Measurements from ENCODE around the gene SQSTM1. TPM values are rescaled to one million over a fixed set of nuclear protein-coding genes. Genes with fewer than 3 reads are reported as not detected.

Gene SQSTM1
- total and polyA plus RNA-seq, 2 donors (not counting 1 experiment from before 2014, with no cell fraction given): 72.2 to 400 TPM

DNA sequence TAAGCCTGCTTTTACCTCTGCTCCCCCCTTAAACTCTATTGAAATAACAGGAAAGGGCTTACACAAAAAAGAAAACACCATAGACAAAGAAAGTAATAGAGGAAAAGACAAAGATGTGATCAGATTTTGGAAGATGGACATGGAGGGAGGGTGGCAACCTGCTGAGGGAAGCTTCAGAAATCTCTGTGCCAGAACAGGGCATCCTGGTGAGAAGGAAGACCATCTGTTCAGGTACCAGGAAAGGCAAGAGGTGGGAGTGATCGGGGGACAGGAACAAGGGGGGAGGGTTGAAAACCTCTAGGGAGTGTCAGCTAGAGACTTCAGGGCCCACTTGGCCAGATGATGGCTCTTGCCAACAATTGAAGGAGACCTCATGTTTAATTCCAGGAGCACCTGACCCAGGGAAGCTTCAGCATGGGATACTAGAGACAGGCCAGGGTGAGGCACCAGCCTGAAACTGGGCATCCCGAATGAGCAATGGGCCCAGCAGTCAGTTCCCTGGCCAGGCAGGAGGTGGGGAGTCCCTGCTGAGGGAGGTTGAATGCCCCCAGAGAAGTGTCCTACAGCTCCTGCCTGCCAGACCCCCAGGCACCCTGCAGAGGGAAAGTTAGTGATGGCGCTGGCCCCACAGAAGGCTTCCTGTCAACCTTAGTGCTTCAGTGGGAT lies 8.2 kb downstream of the SQSTM1 start:
- Histone ChIP-seq H3K4me1 (ENCODE audit: control insufficient read depth in 2 of 2, insufficient read depth in 2 of 2, low read length in 2 of 2) (no peaks in the 10 kb centered on the region), H3K36me3 (replicated peaks in 1 of 2; ENCODE audit: control extremely low read depth in 1 of 2, control insufficient read depth in 1 of 2, extremely low read depth in 1 of 2, insufficient read depth in 2 of 2, low read length in 1 of 2) (peaks cover 4 to 86% of the 10 kb centered on the region in 2 experiments), H3K9me3 (ENCODE audit: control extremely low read depth in 1 of 3, control insufficient read depth in 2 of 3, insufficient read depth in 1 of 3, low read length in 2 of 3) (no peaks in the 10 kb centered on the region), H3K4me3 (ENCODE audit: control extremely low read depth in 1 of 5, extremely low read depth in 1 of 5, insufficient read depth in 1 of 5, low read depth in 2 of 5, low read length in 4 of 5) (no peak overlapping the region), H3K4me2 (replicated peaks; ENCODE audit: low read depth, low read length, poor library complexity, severe bottlenecking) (no peak overlapping the region), H2AFZ (ENCODE audit: insufficient read depth, low read depth, low read length, poor library complexity, severe bottlenecking) (no peak overlapping the region), H4K20me1 (ENCODE audit: control insufficient read depth, insufficient read depth, low read length, poor library complexity, severe bottlenecking) (peaks cover 75% of the 10 kb centered on the region), H3K9ac (ENCODE audit: low read length) (no peak overlapping the region), H3K27ac (ENCODE audit: low read length in 2 of 2) (peak overlapping the region in 1 of 2 donors; percentile 36), H3K27me3 (replicated peaks in 1 of 4; ENCODE audit: control extremely low read depth in 1 of 4, control insufficient read depth in 3 of 4, insufficient read depth in 4 of 4, low read length in 3 of 4) (no peaks in the 10 kb centered on the region), H3K79me2 (ENCODE audit: control insufficient read depth, insufficient read depth, low read length) (peaks cover 34% of the 10 kb centered on the region)
- TF ChIP-seq, protein P1, sequence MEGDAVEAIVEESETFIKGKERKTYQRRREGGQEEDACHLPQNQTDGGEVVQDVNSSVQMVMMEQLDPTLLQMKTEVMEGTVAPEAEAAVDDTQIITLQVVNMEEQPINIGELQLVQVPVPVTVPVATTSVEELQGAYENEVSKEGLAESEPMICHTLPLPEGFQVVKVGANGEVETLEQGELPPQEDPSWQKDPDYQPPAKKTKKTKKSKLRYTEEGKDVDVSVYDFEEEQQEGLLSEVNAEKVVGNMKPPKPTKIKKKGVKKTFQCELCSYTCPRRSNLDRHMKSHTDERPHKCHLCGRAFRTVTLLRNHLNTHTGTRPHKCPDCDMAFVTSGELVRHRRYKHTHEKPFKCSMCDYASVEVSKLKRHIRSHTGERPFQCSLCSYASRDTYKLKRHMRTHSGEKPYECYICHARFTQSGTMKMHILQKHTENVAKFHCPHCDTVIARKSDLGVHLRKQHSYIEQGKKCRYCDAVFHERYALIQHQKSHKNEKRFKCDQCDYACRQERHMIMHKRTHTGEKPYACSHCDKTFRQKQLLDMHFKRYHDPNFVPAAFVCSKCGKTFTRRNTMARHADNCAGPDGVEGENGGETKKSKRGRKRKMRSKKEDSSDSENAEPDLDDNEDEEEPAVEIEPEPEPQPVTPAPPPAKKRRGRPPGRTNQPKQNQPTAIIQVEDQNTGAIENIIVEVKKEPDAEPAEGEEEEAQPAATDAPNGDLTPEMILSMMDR (IDR thresholded peaks at IDR 0.05): no peak
- TF ChIP-seq EZH2 (IDR thresholded peaks at IDR 0.05; ENCODE audit: borderline replicate concordance, insufficient read depth, low read depth, low read length, poor library complexity, severe bottlenecking): no peak
- Mint-ChIP-seq H3K9me3 (ENCODE audit: insufficient read depth) (no peaks in the 10 kb centered on the region), H3K4me3 (no peak overlapping the region), H3K4me1 (peaks cover 13% of the 10 kb centered on the region), H3K27me3 (no peaks in the 10 kb centered on the region), H3K27ac (peak overlapping the region; percentile 24)
- POLR2A ChIA-PET: interaction anchor here (1.0 kb wide), 1 partner anchor 8 kb away, joined by 4 read pairs; the partner anchor contains the start of gene SQSTM1
- 93% methylated on average over 2 of the region's 3 CpGs for WGBS (ENCODE audit: insufficient coverage)
- no peak for DNase-seq
- intact Hi-C loops (cut with micrococcal nuclease): no loop called here
- ATAC-seq (ENCODE audit: low read depth): no peak
- CTCF ChIA-PET: interaction anchor here (0.8 kb wide), 1 partner anchor 78 kb away, joined by 3 read pairs; no protein-coding TSS in a partner anchor

DNA sequence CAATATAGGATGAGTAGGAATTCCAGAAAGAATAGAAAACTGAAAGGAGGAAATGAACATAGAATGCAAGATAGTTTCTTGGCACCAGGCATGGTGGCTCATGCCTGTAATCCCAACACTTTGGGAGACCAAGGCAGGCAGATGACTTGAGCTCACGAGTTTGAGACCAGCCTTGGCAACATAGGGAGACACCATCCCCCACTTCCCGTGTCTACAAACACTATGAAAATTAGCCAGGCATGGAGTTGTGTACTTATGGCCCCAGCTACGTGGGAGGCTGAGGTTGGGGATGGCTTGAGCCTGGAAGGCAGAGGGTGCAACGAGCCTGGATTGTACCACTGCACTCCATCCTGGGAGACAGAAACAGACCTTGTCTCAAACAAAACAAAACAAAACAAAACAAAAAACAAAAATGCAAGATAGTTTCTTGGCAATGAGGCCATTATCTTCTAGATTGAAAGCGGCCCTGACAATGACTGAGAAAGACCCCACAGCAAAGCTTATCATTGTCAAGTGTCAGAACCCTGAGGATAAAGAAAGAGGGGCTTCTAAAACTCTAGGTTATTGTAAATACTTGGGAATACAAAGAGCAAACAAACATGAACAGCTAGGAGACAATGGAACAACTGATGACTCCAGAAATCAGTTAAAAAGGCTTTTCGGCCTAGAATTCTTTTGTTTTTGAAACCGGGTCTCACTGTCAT lies 9.2 kb downstream of the SQSTM1 start:
- Mint-ChIP-seq H3K27ac (no peak overlapping the region), H3K4me1 (peaks cover 9% of the 10 kb centered on the region), H3K27me3 (no peaks in the 10 kb centered on the region), H3K9me3 (ENCODE audit: insufficient read depth) (no peaks in the 10 kb centered on the region), H3K4me3 (no peak overlapping the region)
- H3K9me3 ChIP-seq (ENCODE audit: control extremely low read depth in 1 of 3, control insufficient read depth in 2 of 3, insufficient read depth in 1 of 3, low read length in 2 of 3): no peaks in the 10 kb centered on the region
- no peak overlapping the region for H3K4me3 ChIP-seq (ENCODE audit: control extremely low read depth in 1 of 5, extremely low read depth in 1 of 5, insufficient read depth in 1 of 5, low read depth in 2 of 5, low read length in 4 of 5)
- 90% methylated on average over 3 of the region's 7 CpGs for WGBS (ENCODE audit: insufficient coverage)
- H3K27me3 ChIP-seq (replicated peaks in 1 of 4; ENCODE audit: control extremely low read depth in 1 of 4, control insufficient read depth in 3 of 4, insufficient read depth in 4 of 4, low read length in 3 of 4): no peaks in the 10 kb centered on the region
- ATAC-seq (ENCODE audit: low read depth) (no peak), DNase-seq (no peak)
- H3K27ac ChIP-seq (ENCODE audit: low read length in 2 of 2): no peak overlapping the region
- H3K9ac ChIP-seq (ENCODE audit: low read length): no peak overlapping the region
- peaks cover 65% of the 10 kb centered on the region for H4K20me1 ChIP-seq (ENCODE audit: control insufficient read depth, insufficient read depth, low read length, poor library complexity, severe bottlenecking)
- POLR2A ChIA-PET: interaction anchor here (1.0 to 1.5 kb wide), 2 partner anchors 8 to 13 kb away, joined by 3 to 4 read pairs; no protein-coding TSS in a partner anchor
- H3K79me2 ChIP-seq (ENCODE audit: control insufficient read depth, insufficient read depth, low read length): peaks cover 26% of the 10 kb centered on the region
- no peaks in the 10 kb centered on the region for H3K4me1 ChIP-seq (ENCODE audit: control insufficient read depth in 2 of 2, insufficient read depth in 2 of 2, low read length in 2 of 2)
- intact Hi-C loops (cut with micrococcal nuclease): no loop called here
- CTCF ChIA-PET: interaction anchor here (0.6 to 3.4 kb wide), 2 partner anchors 17 to 28 kb away, joined by 3 to 12 read pairs; no protein-coding TSS in a partner anchor
- H2AFZ ChIP-seq (ENCODE audit: insufficient read depth, low read depth, low read length, poor library complexity, severe bottlenecking): no peak overlapping the region
- no peak overlapping the region for H3K4me2 ChIP-seq (replicated peaks; ENCODE audit: low read depth, low read length, poor library complexity, severe bottlenecking)
- TF ChIP-seq EZH2 (IDR thresholded peaks at IDR 0.05; ENCODE audit: borderline replicate concordance, insufficient read depth, low read depth, low read length, poor library complexity, severe bottlenecking): no peak
- TF ChIP-seq, protein P1 (IDR thresholded peaks at IDR 0.05): no peak
- peaks cover 2 to 77% of the 10 kb centered on the region in 2 experiments for H3K36me3 ChIP-seq (replicated peaks in 1 of 2; ENCODE audit: control extremely low read depth in 1 of 2, control insufficient read depth in 1 of 2, extremely low read depth in 1 of 2, insufficient read depth in 2 of 2, low read length in 1 of 2)

All from B cell (primary cell).